D341Med (cell line): ENCODE measurements around the gene RSPO1.
"Not testable (repeated sequence)": the region's sequence is repeated elsewhere in the genome, so short reads cannot be mapped to it uniquely, and the experiment has no call there.

Source experiments
- DNase-seq: peaks from one replicate; pipeline ENCODE4 v3.0.0; 2012; ENCODE audit warnings: low spot score

Gene RSPO1

DNA sequence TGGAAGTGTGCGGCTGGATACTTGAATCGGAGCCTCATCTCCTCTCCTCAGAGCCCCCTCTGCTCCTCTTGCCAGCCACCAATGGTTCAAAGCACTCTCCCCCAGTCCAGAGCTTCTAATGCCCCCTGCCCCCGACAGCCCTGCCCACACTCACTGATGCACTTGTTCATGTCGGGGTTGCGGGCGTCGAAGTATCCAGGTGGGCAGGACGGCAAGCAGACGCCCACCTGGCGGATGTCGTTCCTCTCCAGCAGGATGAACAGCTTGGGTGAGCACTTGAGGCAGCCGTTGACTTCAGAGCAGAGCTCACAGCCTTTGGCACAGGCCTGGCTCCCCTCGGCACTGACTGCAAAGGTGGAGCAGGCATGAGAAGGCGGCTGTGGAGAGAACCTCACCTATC lies 18.4 kb downstream of the RSPO1 start:
- no peak for DNase-seq

DNA sequence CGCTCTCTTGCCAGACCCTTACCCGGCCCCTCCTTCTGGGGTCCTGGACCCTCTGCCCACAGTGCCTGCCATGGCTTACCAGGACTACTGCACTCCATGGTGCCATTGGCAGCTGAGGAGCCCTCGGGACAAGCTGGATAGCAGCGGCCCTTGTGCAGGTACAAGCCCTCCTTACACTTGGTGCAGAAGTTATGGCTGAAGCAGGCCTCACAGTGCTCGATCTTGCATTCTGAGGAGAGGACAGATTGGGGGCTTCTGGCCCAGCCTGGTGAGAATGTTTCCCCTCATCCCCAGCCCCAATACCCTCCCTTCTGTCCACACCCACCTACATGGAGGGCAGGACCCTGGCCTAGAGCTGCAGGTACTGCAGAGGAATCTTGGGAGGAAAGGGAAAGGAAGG lies 20.6 kb downstream of the RSPO1 start:
- no peak for DNase-seq

DNA sequence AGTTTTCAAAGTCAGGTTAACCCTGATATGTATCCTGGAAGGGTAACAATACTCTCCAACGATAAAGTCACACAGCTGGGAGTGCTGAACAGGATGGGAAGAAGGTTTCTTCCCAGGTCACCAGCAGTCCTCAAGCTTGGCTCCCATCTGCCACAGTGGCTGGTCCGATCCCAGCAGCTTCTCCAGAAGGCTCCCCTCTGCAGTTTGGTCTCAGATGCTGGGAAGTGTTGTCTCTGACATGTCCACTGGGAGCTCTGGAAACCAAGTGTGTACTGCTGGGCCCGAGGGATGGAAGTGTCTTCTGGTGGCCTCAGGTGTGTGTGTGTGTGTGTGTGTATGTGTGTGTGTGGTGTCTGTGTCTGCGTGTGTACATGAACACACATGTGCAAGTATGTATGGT lies 22.5 kb downstream of the RSPO1 start:
- no peak for DNase-seq

DNA sequence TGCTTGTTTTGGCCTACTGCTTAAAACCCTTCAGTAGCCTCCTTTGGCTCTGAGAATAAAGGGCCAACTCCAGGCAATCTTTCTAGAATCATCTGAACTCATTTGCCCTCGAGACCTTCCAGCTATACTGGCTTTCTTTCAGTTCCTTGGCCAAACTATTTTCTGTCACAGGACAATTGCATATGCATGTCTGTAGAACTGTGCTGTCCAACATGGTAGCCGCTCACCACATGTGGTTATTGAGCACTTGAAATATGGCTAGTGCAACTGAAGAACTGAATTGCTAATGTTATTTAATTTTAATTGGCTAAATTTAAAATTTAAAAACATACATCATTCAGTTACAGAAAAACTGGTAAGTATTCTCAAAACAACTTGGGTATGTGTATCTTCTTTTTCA lies 24.7 kb downstream of the RSPO1 start:
- no peak for DNase-seq

DNA sequence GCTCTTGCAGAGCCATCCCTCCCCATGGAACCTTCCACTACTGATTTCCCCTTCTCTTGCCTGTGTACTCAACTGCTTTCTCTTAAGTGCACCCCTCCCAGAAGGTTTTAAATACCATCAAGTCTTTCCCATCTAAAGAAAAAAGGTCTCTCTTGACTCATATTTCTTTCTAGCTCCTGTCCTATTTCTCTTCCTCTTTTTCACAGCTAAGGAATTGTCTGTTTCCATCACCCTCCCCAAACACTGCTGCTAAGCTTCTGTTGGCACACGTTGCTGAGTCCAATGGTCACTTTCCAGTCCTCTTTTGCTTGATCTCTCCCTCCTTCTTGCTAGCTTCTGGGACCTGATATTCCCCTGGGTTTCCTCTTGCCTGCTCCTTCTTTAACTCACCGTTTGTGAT lies 25.7 kb downstream of the RSPO1 start:
- DNase-seq = no peak

DNA sequence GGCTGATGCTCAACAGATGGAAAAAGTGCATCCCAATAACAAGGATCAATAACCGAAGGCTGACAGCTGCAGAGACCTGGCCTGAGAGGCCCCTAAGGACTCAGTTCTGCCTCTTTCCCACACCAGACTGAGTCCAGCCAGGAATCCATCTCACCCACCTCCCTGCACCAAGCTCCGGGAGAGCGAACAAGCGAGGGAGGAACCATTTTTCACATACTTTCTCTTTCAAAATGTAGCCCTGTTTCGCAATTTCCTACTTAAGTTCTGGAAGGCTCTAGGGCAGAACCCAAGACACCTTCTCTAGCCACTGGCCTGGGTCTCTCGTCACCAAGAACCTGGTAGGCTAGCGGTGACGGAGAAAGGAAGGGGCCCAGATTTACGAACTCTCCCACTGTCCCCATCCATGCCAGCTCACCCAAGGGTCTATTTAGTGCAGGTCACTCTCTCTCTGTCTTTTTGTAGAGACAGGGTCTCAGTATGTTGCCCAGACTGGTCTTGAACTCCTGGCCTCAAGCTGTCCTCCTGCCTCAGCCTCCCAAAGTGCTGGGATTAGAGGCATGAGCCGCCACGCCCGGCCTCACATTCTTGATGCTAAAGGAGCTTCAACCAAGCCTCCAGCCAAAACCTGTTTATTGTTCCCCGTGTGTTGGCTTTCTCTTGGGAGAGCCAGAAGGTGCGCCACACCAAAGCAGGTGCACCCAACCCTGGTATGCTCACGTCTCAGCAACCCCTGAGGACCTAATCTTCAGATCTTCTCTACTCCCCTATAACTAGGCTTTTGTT lies 28.0 kb downstream of the RSPO1 start:
- no peak for DNase-seq

DNA sequence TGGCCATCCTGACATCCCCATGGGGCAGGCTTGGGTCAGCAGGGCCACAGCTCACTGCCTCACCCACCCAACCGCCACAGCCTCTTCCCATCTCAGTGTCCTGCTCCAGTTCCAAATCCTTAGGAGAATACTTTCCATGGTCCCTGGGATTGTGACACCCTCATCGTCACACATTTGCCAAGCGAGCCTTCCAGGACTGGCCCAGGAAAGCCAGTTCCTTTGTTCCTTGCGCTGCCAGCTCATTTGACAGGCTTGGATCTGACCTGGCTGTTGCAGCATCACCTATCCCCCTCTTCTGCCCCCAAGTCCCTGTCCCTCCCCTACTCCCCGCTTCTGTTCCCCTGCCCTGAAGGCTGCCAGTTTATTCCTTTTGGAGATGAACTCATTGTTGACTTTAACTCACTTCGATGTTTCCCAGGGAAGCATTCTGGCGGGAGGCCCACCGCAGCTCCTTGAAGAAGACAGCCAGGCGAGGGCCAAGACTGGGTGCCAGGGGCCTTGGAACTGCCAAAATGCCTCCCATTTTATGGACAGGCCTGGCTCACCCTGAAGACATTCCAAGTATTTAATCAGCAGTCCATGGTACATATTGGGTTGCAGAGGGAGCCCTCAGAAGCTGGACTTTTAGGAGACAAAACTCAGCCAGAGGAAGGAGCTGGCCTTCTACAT lies 28.8 kb downstream of the RSPO1 start:
- DNase-seq = no peak

DNA sequence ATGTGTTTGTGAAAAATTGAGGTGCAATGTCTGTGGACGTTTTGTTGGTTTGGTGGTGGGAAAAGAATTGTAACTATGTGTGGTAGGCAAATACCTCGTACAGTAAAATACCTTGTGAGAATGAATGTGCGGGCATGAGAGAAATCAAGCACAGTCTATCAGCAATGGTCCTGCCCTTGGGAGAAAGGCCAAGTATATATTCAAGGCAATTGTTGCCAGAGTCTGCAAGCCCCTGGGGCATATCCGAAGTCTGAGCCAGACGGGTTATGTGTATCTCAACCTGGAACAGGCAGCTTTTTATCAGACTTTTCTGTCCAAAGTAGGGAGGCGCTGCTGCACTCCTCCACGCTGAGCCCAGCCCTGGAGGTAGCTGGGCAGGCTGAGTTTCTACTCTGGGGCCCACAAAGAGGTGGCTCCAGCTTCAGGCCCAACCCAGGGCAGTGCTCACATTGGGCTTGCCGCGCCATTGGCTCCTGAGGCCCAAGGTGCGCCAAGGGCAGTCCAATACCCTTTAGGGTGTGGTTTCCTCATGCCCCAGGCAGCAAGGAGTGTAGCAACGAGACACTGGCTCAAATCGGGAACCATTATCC lies 29.5 kb downstream of the RSPO1 start:
- no peak for DNase-seq

DNA sequence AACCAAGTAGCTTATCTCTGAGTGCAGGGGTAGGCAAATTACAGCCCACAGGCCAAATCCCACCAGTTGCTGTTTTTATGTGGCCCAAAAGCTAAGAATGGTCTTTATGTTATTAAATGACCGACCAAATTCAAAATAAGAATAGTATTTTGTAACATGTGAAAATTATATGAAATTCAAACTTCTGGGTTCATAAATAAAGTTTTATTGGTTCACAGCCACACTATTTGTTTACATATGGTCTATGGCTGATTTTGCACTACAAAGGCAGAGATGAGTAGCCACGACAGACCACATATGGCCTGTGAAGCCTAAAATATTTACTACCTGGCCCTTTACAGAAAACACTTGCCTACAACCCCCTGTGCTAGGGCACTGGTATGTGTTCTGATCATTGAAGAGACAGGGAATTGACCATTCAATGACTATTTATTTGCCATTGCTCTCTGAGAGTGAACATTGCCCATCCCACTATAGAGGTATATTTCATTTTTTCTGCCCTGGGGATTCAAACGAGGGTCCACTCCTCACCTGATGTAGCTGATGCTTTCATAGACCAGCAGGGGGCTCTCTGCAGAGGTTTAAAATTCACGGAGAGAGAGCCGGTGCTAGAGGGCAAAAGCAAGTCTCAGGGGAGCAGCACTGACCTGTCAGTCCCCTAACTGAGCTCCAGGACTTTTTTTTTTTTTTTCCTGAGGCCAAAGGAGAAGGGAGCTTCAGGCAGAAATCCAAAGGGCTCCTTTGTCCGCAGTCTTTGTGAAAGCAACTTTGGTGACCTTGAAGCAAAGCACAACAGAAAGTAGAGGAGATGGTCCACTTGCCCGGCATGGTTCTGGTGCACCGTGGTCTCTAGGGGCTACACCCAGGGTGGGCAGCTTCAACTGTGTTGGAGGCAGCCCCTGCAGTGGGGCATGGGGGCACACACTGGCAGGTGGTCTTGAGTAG lies 31.7 kb downstream of the RSPO1 start:
- peak; percentile 66 for DNase-seq

DNA sequence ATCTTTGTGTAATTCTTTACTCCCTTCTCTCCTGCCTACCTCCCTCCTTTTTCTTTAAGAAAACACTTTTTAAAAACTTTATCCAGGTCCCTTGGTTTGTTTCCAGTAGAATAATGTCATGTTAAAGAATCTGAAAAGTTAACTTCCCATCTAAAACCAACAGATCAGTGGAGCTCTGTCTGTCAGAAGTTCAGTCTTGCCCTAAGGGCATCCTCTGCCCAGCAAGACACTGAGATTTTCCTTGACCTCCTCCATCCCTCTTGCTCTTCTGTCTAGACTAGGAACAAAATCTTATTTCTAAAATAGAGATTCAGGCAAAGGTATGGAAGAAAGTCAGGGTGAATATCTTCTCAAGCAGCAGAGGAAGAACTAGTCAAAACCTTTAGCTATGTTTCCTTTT lies 33.3 kb downstream of the RSPO1 start:
- no peak for DNase-seq

DNA sequence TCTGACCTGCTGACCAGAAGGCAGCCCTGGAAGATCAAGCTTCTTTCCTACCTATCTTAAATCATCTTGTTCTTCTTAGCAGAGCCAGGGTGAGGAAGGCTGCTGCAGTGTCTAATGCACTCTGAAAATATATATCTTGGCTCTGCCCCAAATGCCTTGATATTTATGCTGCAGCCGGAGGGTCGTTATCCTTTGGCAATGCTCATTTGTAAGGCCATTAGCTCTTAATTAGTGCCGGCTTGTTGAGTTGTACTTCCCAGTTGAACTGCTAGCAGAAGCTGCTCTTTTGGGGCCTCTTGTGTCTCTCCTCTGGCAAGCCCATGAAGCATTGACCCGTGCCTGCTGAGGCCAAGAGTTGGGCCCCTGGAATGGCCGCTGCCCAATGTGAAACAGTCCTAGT lies 34.8 kb downstream of the RSPO1 start:
- no peak for DNase-seq

DNA sequence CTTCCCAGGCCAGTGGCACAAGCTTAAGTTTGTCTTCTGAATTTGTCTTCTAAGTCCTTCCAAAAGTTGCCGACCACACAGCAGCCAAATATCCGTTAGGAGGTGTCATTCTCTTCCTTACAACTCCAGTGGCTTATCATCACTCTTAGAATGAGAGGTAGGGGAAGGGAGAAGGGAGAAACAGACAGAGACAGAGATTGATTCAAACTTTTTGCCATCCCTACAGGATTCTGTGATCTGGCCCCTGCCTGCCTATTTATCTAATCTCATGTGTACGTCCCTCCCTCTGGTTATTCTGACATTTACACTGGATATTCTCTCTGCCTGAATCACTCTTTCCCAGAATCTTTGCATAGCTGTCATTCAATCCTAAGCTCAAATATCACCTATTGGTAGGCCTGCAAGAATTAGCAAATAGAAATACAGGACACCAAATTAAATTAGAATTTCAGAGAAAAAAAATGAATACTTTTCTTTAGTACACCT lies 38.5 kb downstream of the RSPO1 start:
- DNase-seq = no peak

DNA sequence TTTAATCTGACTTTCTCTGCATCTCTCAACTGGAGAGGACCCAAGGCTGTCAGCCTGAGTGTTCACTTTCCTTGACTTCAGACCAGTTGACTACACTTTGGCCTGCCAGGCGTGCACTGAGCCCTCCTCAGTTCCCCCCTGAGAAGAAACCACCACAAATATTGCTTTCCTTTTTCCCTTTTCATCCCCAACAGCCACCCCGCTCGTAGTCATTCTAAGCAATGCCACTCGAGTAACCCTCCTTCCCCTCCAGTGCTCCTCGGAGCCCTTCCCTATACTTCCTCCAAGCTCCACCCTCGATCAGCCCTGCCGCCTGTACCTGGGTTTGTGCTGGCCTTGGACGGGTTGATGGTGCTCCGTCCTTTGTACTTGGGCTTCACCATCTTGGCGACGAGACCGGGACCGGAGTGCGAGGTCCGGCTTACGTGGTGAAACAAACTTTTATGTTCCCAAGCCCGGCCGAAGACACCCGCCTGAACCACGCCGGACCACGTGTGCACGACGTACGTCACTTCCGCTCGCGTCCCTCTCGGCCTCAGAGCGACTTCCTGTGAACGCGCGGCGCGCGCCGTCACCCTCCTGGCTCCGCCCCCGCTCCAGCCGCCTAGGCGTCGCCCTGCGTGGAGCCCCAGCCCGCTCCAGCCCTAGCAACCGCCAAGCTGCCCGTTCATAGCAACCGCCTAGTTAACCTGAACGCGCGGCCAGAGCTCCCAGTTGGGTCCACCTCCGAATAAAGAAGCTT lies 39.1 kb downstream of the RSPO1 start, which contains the start of gene GNL2:
Gene GNL2, minus strand, starts transcription at position 498 of the 742 bp plus-strand sequence. Its CDS starts 115 bp downstream, at position 383.
- DNase-seq = peak; percentile 99

DNA sequence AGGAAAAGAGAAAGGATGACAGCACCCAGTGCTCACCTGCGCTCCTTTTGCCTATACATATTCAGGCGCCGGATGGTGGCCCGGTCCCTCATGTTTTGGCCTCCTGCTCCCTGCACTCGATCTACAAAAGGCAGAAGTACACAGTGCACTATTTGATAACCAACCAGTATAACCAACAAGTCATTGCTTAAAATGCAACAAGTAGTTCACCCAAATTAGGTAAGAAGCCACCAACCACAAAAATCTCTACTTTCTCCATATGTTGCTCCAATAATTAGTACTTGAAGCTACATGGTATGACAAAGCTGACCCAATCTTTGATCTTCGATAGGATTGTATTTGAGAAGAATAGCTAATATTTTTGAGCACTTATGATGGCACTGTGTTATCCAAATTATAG lies 41.0 kb downstream of the RSPO1 start:
- no peak for DNase-seq

DNA sequence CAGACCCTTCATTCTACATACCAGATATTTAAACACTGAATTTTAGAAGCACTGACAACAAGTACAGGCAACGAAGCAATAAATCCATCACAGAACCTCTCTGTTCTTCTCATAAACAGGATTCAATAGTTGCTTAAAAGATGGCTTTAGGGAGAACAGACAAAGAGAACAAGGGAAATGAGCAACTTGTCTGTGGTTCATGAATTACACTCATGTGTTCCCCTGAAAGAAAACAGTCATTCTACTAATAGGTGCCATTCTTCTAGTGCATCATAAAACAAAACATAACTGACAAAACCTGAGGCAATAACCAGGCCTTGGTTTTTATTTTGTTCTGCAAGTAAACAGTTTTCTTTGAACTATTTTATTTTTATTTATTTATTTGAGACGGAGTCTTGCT lies 45.8 kb downstream of the RSPO1 start:
- no peak for DNase-seq

DNA sequence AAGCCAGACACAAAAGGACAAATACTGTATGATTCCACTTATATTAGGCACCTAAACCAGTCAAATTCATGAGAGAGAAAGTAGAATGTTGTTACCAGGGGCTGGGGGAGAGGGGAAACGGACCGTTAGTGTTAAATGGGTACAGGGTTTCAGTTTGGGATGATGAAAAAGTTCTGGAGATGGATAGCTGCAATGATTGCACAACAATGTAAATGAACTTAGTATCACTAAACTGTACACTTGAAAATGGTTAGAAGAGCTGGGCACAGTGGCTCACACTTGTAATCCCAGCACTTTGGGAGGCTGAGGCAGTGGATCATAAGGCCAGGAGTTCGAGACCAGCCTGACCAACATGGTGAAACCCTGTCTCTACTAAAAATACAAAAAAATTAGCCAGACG lies 50.1 kb downstream of the RSPO1 start:
- DNase-seq = not testable (repeated sequence)

DNA sequence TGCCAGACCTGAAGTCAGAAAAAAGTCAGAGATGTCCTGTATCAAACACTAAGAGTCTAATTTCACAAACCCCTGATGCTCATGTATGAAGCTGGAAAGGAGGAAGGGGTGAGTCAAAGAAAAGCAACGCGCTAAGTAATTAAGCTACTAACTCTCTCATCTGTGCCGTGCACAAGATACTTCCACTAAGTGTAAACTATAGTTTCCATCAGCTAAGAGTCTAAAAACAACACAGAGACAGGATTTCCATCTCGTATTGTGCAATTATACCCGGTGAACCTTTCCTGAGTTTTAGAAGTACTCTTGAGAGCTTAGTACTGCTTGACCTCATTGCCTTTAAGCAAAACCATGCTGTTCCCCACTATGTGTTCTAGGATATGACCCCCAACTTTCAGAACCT lies 59.0 kb downstream of the RSPO1 start:
- no peak for DNase-seq

DNA sequence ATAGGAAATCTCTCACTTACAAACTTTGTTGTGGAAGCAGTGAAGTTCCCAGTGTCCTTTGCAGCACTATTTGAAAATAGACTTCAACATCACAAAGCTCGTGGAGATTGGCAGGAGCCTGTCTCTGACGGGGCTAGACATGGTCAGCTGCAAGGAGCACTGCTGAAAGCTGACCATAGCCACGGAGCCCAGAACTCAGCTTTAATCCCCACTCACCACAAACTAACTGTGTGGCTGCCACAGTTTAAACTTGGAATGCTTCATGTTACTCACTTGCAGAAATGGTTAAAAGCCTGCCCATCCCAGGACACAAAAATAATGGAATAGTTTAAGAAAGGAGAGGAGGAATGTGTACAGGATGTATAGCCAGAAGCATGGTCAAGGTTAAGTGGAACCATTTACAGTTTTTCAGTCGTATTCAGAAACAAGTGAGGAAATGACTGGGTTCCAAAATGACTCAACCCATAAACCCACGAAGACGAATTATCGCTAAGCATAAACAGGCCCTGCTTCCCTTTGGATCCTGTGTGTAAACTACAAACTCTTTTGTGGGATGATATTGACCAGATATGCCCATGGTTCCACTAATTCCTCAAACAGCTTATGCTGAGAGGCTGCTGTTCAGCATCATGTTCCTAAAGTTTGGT lies 59.7 kb downstream of the RSPO1 start:
- no peak for DNase-seq

DNA sequence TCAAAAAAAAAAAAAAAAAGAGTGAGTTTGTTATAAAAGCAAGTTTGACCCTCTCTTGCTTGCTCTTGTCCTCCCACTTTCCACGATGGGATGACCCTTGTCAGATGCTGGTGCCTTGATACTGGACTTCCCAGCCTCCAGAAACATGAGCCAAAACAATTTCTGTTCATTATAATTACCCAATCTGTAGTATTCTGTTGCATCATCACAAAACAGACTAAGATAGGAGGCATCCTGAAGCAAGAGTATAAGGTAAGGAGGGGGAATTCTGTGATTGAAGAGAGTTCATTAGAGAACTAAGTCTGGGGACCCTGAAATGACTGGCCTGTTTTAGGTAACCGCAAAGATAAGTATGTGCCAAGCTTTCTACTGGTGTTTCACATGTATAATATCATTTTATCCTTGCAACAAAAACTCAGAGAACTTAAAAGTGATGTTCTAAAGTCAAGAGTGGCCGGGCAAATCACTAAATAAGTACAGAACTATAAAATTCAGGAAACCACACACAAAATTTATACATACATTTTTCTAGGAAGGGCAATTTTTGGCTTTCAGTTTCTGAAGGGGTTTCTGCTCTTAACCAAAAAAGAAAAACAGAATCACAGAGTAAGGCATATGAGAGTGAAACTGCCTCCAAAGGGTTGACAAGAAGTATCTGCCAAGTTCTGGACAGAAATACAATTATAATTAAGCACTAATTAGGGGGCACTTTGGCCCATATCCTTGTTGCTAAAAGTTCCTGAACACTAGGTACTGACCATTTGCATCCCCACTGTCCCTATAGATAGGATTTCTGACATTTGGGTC lies 64.0 kb downstream of the RSPO1 start:
- DNase-seq = no peak

DNA sequence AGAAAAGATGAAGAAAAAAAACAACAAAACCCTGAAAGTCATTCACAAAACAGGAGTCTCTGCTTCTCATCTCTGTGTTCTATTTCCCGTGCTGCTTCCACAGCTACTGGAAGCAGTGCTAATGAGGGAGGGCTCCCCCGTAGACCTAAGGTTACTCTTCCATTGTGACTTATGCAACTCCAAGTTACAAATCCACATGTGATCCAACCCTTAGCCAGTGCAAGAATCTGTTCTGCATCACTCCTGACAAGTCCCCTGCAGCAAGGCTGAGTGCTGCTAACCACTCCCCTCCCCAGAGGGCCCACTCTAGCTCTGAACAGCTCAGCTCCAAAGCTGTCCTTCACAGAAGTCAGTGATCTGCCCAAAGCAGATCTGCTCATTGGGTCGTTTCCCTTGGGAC lies 67.7 kb downstream of the RSPO1 start:
- DNase-seq = no peak
